ENCODE data around the gene SEMA4G. TPM values are rescaled to one million over a fixed set of nuclear protein-coding genes. Genes with fewer than 3 reads are reported as not detected.

SEMA4G gene
- total RNA-seq, 2 experiments from 2014 or later = 0.68 to 0.98 TPM

- POLR2A ChIA-PET = interaction anchor here (0.9 kb wide), 1 partner anchor 27 kb away, joined by 3 read pairs; no protein-coding TSS in a partner anchor
- Mint-ChIP-seq H3K4me3 (no peak overlapping the region), H3K4me1 (peaks cover 29% of the 10 kb centered on the region), H3K36me3 (ENCODE audit: low read depth) (peaks cover 8% of the 10 kb centered on the region), H3K27ac (no peak overlapping the region), H3K9me3 (no peaks in the 10 kb centered on the region), H3K27me3 (no peaks in the 10 kb centered on the region)
- CTCF ChIA-PET = interaction anchor here (1.3 to 2.7 kb wide), 2 partner anchors 12 to 29 kb away, joined by 7 to 11 read pairs; no protein-coding TSS in a partner anchor
- no peak for DNase-seq
These were observed 16.0 kb downstream of the SEMA4G start for GRCh38 chr10:100985336-100985735.

GRCh38 chr10:100986623-100986951 is 17.3 kb downstream of the SEMA4G start:
- Mint-ChIP-seq H3K27me3 (no peaks in the 10 kb centered on the region), H3K27ac (peak overlapping the region; percentile 81), H3K36me3 (ENCODE audit: low read depth) (peaks cover 21% of the 10 kb centered on the region), H3K9me3 (no peaks in the 10 kb centered on the region), H3K4me3 (peak overlapping the region; percentile 85), H3K4me1 (peaks cover 33% of the 10 kb centered on the region)
- no peak for DNase-seq
- ChIA-PET POLR2A (interaction anchor here (0.9 to 3.3 kb wide), 2 partner anchors 11 to 73 kb away, joined by 4 to 27 read pairs; no protein-coding TSS in a partner anchor), CTCF (interaction anchor here (2.7 kb wide), 1 partner anchor 28 kb away, joined by 11 read pairs; no protein-coding TSS in a partner anchor)

GRCh38 chr10:100986952-100987684 is 17.8 kb downstream of the SEMA4G start, which contains the start of the genes MRPL43 and TWNK:
MRPL43 (minus strand) TSS chr10:100987497; CDS start chr10:100987443, 54 bp downstream.
TWNK (plus strand) TSS chr10:100987543; CDS start chr10:100988211, 668 bp downstream.
- POLR2A ChIA-PET = interaction anchor here (0.7 to 3.3 kb wide), 2 partner anchors 10 to 11 kb away, joined by 3 to 27 read pairs; no protein-coding TSS in a partner anchor
- Mint-ChIP-seq H3K4me1 (peaks cover 33% of the 10 kb centered on the region), H3K27me3 (no peaks in the 10 kb centered on the region), H3K9me3 (no peaks in the 10 kb centered on the region), H3K4me3 (peak within 1 kb of the TSS; percentile 85), H3K36me3 (ENCODE audit: low read depth) (peaks cover 19% of the 10 kb centered on the region), H3K27ac (peak within 1 kb of the TSS; percentile 81)
- CTCF ChIA-PET = interaction anchor here (0.8 to 3.0 kb wide), 4 partner anchors 10 to 118 kb away, joined by 3 to 28 read pairs (median 8); no protein-coding TSS in a partner anchor
- DNase-seq = peak; percentile 87

- Mint-ChIP-seq H3K4me1 (peaks cover 33% of the 10 kb centered on the region), H3K4me3 (peak overlapping the region; percentile 85), H3K36me3 (ENCODE audit: low read depth) (peaks cover 18% of the 10 kb centered on the region), H3K27me3 (no peaks in the 10 kb centered on the region), H3K9me3 (no peaks in the 10 kb centered on the region), H3K27ac (peak overlapping the region; percentile 81)
- no peak for DNase-seq
- ChIA-PET CTCF (interaction anchor here (0.8 to 3.0 kb wide), 5 partner anchors 10 to 118 kb away, joined by 3 to 28 read pairs (median 4); no protein-coding TSS in a partner anchor), POLR2A (interaction anchor here (0.7 to 3.3 kb wide), 2 partner anchors 10 to 11 kb away, joined by 3 to 27 read pairs; no protein-coding TSS in a partner anchor)
These were observed 18.4 kb downstream of the SEMA4G start for GRCh38 chr10:100987685-100988049.

- POLR2A ChIA-PET = interaction anchor here (3.3 kb wide), 1 partner anchor 9 kb away, joined by 27 read pairs; no protein-coding TSS in a partner anchor
- no peak overlapping the region for H3K27ac Mint-ChIP-seq
- no peaks in the 10 kb centered on the region for H3K27me3 Mint-ChIP-seq
- H3K9me3 Mint-ChIP-seq = no peaks in the 10 kb centered on the region
- CTCF ChIA-PET = interaction anchor here (0.9 to 3.0 kb wide), 4 partner anchors 9 to 53 kb away, joined by 3 to 28 read pairs (median 8); no protein-coding TSS in a partner anchor
- peaks cover 21% of the 10 kb centered on the region for H3K36me3 Mint-ChIP-seq (ENCODE audit: low read depth)
- DNase-seq = no peak
- peaks cover 33% of the 10 kb centered on the region for H3K4me1 Mint-ChIP-seq
- H3K4me3 Mint-ChIP-seq = peak overlapping the region; percentile 85
These were observed 18.9 kb downstream of the SEMA4G start for GRCh38 chr10:100988166-100988565.

GRCh38 chr10:100989088-100989487 is 19.8 kb downstream of the SEMA4G start:
- H3K27ac Mint-ChIP-seq = no peak overlapping the region
- peaks cover 25% of the 10 kb centered on the region for H3K36me3 Mint-ChIP-seq (ENCODE audit: low read depth)
- H3K27me3 Mint-ChIP-seq = no peaks in the 10 kb centered on the region
- no peak overlapping the region for H3K4me3 Mint-ChIP-seq
- ChIA-PET CTCF (interaction anchor here (1.5 to 3.0 kb wide), 2 partner anchors 8 to 22 kb away, joined by 4 to 28 read pairs; no protein-coding TSS in a partner anchor), POLR2A (interaction anchor here (3.3 kb wide), 1 partner anchor 8 kb away, joined by 27 read pairs; no protein-coding TSS in a partner anchor)
- peaks cover 33% of the 10 kb centered on the region for H3K4me1 Mint-ChIP-seq
- H3K9me3 Mint-ChIP-seq = no peaks in the 10 kb centered on the region
- DNase-seq = no peak

GRCh38 chr10:100993986-100994708 is 24.8 kb downstream of the SEMA4G start:
- no peak for DNase-seq
- CTCF ChIA-PET = interaction anchor here (17.1 kb wide), 1 partner anchor 23 kb away, joined by 186 read pairs; no protein-coding TSS in a partner anchor
- Mint-ChIP-seq H3K27me3 (no peaks in the 10 kb centered on the region), H3K4me1 (peaks cover 30% of the 10 kb centered on the region), H3K4me3 (no peak overlapping the region), H3K36me3 (ENCODE audit: low read depth) (peaks cover 25% of the 10 kb centered on the region), H3K27ac (no peak overlapping the region), H3K9me3 (no peaks in the 10 kb centered on the region)
- POLR2A ChIA-PET = no interaction called here

GRCh38 chr10:100995181-100995580 is 25.9 kb downstream of the SEMA4G start:
- Mint-ChIP-seq H3K9me3 (no peaks in the 10 kb centered on the region), H3K4me3 (peak overlapping the region; percentile 13), H3K27me3 (no peaks in the 10 kb centered on the region), H3K4me1 (peaks cover 30% of the 10 kb centered on the region), H3K27ac (no peak overlapping the region), H3K36me3 (ENCODE audit: low read depth) (peaks cover 25% of the 10 kb centered on the region)
- CTCF ChIA-PET = interaction anchor here (17.1 kb wide), 1 partner anchor 22 kb away, joined by 186 read pairs; no protein-coding TSS in a partner anchor
- POLR2A ChIA-PET = no interaction called here
- no peak for DNase-seq

GRCh38 chr10:100996678-100997359 is 27.5 kb downstream of the SEMA4G start:
- CTCF ChIA-PET = interaction anchor here (0.8 to 17.1 kb wide), 17 partner anchors 9 to 651 kb away, joined by 3 to 186 read pairs (median 4); partner anchors contain the start of genes MRPL43, PDZD7, SFXN3 and TWNK
- no peaks in the 10 kb centered on the region for H3K9me3 Mint-ChIP-seq
- peak overlapping the region; percentile 92 for H3K27ac Mint-ChIP-seq
- POLR2A ChIA-PET = interaction anchor here (0.8 to 3.2 kb wide), 8 partner anchors 9 to 81 kb away, joined by 3 to 27 read pairs (median 4); partner anchors contain the start of genes KAZALD1, MRPL43, PDZD7 and SFXN3
- peaks cover 11% of the 10 kb centered on the region for H3K36me3 Mint-ChIP-seq (ENCODE audit: low read depth)
- H3K27me3 Mint-ChIP-seq = peaks cover 3% of the 10 kb centered on the region
- peak overlapping the region; percentile 77 for H3K4me3 Mint-ChIP-seq
- peaks cover 28% of the 10 kb centered on the region for H3K4me1 Mint-ChIP-seq
- peak; percentile 41 for DNase-seq

- no peaks in the 10 kb centered on the region for H3K9me3 Mint-ChIP-seq
- peaks cover 3% of the 10 kb centered on the region for H3K27me3 Mint-ChIP-seq
These were observed 28.3 kb downstream of the SEMA4G start for GRCh38 chr10:100997360-100998182.

More at GRCh38 chr10:100997360-100998182, 28.3 kb downstream of the SEMA4G start:
- peak overlapping the region; percentile 92 for H3K27ac Mint-ChIP-seq
- POLR2A ChIA-PET = interaction anchor here (0.9 to 3.2 kb wide), 6 partner anchors 9 to 50 kb away, joined by 3 to 27 read pairs (median 10); partner anchors contain the start of genes MRPL43, PDZD7, SFXN3 and TWNK
- H3K36me3 Mint-ChIP-seq (ENCODE audit: low read depth) = peaks cover 11% of the 10 kb centered on the region
- CTCF ChIA-PET = interaction anchor here (0.6 to 17.1 kb wide), 31 partner anchors 9 to 1265 kb away, joined by 3 to 186 read pairs (median 4); partner anchors contain the start of genes HIF1AN, MRPL43, PDZD7 and SEMA4G
- peak; percentile 76 for DNase-seq
- H3K4me3 Mint-ChIP-seq = peak overlapping the region; percentile 77
- peaks cover 28% of the 10 kb centered on the region for H3K4me1 Mint-ChIP-seq

All from activated CD4-positive, alpha-beta memory T cell treated with anti-CD3 and anti-CD28 coated beads, Interleukin-2, amount 10 ng/mL, durations not matched to agents 7 days and 5 days (primary cell).